ENCODE data around the gene BRWD1. TPM values are rescaled to one million over a fixed set of nuclear protein-coding genes. Genes with fewer than 3 reads are reported as not detected.

The BRWD1 gene
- 55.9 and 72.9 TPM in 2 replicates for total RNA-seq

DNA sequence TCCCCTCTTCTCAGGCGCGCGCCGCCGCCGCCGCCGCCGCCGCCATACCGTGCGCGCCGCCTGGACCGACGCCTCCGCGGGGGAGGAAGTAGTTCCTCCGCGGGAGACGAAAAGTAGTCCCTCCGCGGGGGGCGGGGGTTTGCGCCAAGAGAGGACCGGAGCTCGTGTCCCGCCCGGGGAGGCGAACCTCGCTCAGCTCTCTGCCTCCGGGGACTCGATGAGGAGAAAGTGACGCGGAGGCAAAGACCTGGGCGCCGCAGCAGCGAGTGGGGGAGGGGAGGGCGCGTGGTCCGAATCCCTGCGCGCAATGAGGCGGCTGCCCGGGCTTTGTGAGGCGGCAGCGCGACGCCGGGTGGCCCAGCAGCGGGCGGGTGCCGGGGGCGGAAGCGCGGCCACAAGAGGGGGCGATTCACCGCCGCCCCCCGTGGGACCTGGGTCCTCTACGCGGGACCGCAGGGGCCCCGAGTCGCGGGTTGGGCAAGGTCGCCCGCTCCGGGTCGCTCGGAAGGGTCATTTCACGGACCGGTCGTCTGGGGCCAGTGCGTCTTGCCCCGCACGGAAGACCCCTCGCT lies at the start of gene BRWD1:
TSS of gene BRWD1 (minus strand) at position 62 of the 572 bp plus-strand sequence. CDS start 141 bp downstream, outside the sequence.

DNA sequence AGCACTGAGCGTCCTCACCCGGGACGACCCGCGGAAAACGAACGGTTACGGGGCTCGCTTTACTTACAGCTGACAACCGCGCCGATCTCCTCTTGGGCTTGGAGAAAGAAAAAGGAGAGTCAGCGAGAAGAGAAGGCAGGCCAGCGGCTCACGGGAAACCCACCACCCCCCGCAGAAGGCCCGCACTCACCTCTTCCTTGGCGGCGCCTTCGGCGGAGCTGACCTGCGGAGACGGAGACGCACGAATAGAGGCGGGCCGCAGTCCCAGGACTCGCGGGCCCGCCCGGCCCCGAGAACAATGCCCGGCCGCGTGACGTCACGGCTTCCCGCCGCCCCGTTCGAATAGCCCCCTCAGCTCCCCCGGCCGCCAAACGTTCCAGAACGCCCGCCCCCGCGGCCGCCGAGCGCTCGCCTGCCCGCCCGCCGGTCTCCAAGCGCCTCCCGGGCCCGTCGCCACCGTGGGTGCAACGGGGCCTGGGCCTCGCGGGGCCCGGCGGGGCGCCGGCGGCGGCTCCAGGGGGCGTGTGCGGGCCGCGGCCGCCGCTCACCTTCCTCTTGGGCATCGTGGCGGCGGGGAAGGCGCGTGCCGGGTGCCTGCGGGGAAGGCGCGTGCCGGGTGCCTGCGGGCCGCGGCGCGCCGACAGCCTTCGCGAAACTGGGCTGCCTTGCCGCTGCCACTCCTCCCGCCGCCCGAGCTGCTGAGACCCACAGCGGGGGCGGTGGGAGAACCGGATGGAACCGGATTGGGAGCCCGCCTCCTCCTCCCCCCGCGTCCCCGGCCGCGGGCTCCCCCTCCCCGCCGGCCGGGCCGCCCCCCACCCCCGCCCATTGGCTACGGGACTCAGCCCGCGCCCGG lies 35.2 kb upstream of the BRWD1 start, which contains the start of gene HMGN1:
TSS of gene HMGN1 (minus strand) at position 734 of the 856 bp plus-strand sequence. CDS start at position 563, 171 bp downstream.

DNA sequence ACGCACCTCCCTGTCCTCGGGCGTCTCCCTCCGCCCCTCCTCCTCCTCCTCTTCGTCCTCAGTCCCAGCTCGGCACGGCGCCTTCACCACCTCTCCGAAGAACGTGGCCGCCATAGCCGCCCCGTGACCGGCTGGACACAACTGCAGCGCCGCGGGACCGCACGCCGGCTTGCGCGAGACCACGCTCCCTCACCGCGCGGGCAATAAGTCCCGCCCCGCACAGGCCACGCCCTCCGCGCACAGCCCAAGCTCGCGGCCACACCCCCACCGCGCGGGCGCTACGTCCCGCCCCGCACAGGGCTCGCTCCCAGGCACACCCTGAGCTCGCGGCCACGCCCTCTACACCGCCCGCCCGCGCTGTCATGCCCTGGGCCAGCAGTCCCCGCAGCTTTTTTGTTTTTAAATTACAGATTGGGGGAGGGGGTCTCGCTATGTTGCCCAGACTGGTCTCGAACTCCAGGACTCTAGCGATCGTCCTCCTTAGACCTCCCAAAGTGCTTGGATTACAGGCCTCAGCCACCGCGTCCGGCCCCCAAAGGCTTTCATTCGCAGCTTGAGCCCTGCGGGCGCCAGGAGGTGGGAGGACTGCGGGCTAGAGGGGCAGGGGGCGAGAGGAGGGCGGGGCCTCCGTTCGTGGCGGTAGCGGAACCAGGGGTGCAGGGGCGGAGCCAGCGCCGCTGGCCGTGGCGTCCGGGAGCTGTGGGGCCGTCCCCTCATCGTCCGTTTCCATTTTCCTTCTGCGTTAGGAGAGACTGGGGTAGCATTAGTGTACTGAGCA lies 130.0 kb downstream of the BRWD1 start, which contains the start of gene PSMG1:
TSS of gene PSMG1 (minus strand) at position 180 of the 778 bp plus-strand sequence. CDS start at position 114, 66 bp downstream.

Other genes with a start within 250 kb of the BRWD1 start
- gene PSMG1, start 130.2 kb downstream of the BRWD1 start, total RNA-seq = 65.5 and 84.3 TPM in 2 replicates
- gene HMGN1, start 35.5 kb upstream of the BRWD1 start, total RNA-seq = 280 and 436 TPM in 2 replicates
- 1.5 and 2.0 TPM in 2 replicates for gene LCA5L, start 132.1 kb upstream of the BRWD1 start, total RNA-seq
- gene SH3BGR, start 138.3 kb upstream of the BRWD1 start, total RNA-seq = 1.00 and 2.4 TPM in 2 replicates